Immature natural killer cell (primary cell): ENCODE results near the gene C6orf58. TPM values are rescaled to one million over a fixed set of nuclear protein-coding genes. Genes with fewer than 3 reads are reported as not detected.

Experiments
- DNase-seq, 3 donors: peaks; one replicate each; pipeline ENCODE4 v3.0.0; 2022; ENCODE audit warnings: mixed read lengths in 1 of 3
- H3K27ac Mint-ChIP-seq, 6 donors: one replicate each; pipeline ENCODE4 v1.8.0; 2020; ENCODE audit warnings: mixed read lengths in 6 of 6, mild to moderate bottlenecking in 5 of 6, inconsistent platforms in 4 of 6, moderate library complexity in 3 of 6
- H3K27me3 Mint-ChIP-seq, 3 donors: one replicate each; pipeline ENCODE4 v1.8.0; 2020 to 2021; ENCODE audit warnings: low read depth in 3 of 3, mild to moderate bottlenecking in 3 of 3, mixed read lengths in 3 of 3, moderate library complexity in 3 of 3, inconsistent platforms in 1 of 3
- H3K36me3 Mint-ChIP-seq, 3 donors: one replicate each; pipeline ENCODE4 v1.8.0; 2020; ENCODE audit warnings: mixed read lengths in 3 of 3, inconsistent platforms in 2 of 3, mild to moderate bottlenecking in 2 of 3
- H3K4me1 Mint-ChIP-seq, 2 donors: one replicate each; pipeline ENCODE4 v1.8.0; 2020; ENCODE audit warnings: inconsistent platforms in 2 of 2, mild to moderate bottlenecking in 2 of 2, mixed read lengths in 2 of 2, moderate library complexity in 1 of 2
- H3K4me3 Mint-ChIP-seq, 5 donors: one replicate each; pipeline ENCODE4 v1.8.0; 2020; ENCODE audit warnings: mild to moderate bottlenecking in 5 of 5, mixed read lengths in 5 of 5, inconsistent platforms in 3 of 5, moderate library complexity in 3 of 5
- H3K9me3 Mint-ChIP-seq, 6 donors: one replicate each; pipeline ENCODE4 v1.8.0; 2020; ENCODE audit warnings: mild to moderate bottlenecking in 6 of 6, mixed read lengths in 6 of 6, inconsistent platforms in 4 of 6, moderate library complexity in 3 of 6
- polyA plus RNA-seq, 3 donors: library from polyadenylated mRNA; unstranded; fragments of 300-500 nt; fragmentation: Illumina TruSeq; gene quantifications; one replicate each; pipeline ENCODE4 v1.2.3, GENCODE V29; 2021

C6orf58 gene
- polyA plus RNA-seq, 3 donors from 2014 or later = not detected

DNA sequence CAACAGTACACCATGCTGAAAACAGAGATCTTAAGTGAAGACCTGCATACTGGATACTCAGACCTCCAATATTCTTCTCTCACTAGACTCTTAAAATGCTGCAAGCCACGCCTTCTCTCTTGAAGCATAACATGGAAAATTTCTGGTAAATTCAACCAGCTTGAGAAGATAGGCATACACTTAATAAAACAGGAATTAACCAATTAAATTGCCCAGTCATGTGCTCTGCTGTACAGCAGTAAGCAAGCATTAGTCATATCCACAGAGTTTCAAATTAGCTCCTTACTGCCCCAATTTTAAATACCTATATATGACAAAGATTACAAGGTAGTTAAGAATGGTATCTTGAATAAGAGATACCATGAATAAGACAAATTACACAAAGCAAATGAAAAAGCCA is 53.8 kb downstream of the C6orf58 start:
- Mint-ChIP-seq H3K27me3 (no peaks in the 10 kb centered on the region), H3K4me1 (no peaks in the 10 kb centered on the region), H3K9me3 (peaks cover 0 to 1% (median 0%) of the 10 kb centered on the region in 6 donors), H3K27ac (no peak overlapping the region), H3K36me3 (no peaks in the 10 kb centered on the region), H3K4me3 (no peak overlapping the region)
- DNase-seq = no peak

DNA sequence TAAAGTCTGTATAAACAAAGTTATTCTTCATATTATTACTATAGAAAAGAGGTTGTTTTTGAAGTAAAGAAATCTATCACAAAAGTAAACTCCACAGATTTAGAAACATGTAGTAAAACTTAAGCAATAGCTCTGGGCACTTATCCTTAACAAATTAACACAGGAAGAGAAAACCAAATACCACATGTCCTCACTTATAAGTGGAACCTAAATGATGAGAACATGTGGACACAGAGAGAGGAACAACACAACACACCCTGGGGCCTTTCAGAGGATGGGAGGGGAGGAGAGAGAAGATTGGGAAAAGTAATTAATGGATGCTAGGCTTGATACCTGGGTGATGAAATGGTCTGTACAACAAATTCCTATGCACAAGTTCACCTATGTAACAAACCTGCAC is 57.2 kb downstream of the C6orf58 start:
- Mint-ChIP-seq H3K27me3 (peaks cover 0 to 4% (median 0%) of the 10 kb centered on the region in 3 donors), H3K36me3 (no peaks in the 10 kb centered on the region), H3K4me3 (no peak overlapping the region), H3K4me1 (no peaks in the 10 kb centered on the region), H3K27ac (no peak overlapping the region), H3K9me3 (no peaks in the 10 kb centered on the region)
- no peak for DNase-seq

DNA sequence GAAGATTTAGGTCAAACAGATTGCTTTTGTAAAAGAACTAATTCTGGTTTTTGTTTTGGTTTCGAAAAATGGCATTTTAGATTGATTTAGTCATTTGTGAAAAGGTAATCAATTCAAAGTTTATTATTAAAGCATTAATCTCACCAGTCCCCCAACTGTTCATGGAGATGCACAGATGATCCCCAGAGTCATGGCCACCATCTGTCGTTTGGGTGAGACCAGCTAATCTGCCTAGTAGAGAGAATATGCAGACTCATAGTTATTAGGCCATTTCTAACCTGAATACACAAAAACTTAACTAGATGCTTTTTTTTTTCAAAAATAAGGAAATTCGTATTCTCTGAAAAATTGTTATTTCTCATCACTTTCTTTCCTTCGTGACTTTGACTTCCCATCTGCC is 58.1 kb downstream of the C6orf58 start:
- H3K27ac Mint-ChIP-seq = no peak overlapping the region
- DNase-seq = no peak

GRCh38 chr6:127637830-127638409 is 60.9 kb downstream of the C6orf58 start:
- DNase-seq = no peak
- H3K36me3 Mint-ChIP-seq = no peaks in the 10 kb centered on the region
- peaks cover 0 to 6% (median 0%) of the 10 kb centered on the region in 3 donors for H3K27me3 Mint-ChIP-seq
- H3K4me3 Mint-ChIP-seq = no peak overlapping the region
- H3K9me3 Mint-ChIP-seq = peaks cover 0 to 4% (median 0%) of the 10 kb centered on the region in 6 donors
- no peaks in the 10 kb centered on the region for H3K4me1 Mint-ChIP-seq
- H3K27ac Mint-ChIP-seq = no peak overlapping the region

More for the DNA sequence above, 58.1 kb downstream of the C6orf58 start:
- no peaks in the 10 kb centered on the region for H3K9me3 Mint-ChIP-seq
- no peaks in the 10 kb centered on the region for H3K36me3 Mint-ChIP-seq
- H3K4me1 Mint-ChIP-seq = no peaks in the 10 kb centered on the region
- H3K4me3 Mint-ChIP-seq = no peak overlapping the region
- H3K27me3 Mint-ChIP-seq = peaks cover 0 to 4% (median 0%) of the 10 kb centered on the region in 3 donors

Other genes with a start within 250 kb of the C6orf58 start
- gene ECHDC1, start 233.6 kb upstream of the C6orf58 start, polyA plus RNA-seq = 10 to 100 TPM; 54.6 to 65.7 (median 62.9) TPM
- not detected for gene KIAA0408, start 117.8 kb upstream of the C6orf58 start, polyA plus RNA-seq